ENCODE data around the gene PHAF1. TPM values are rescaled to one million over a fixed set of nuclear protein-coding genes. Genes with fewer than 3 reads are reported as not detected.

The PHAF1 gene
- total and polyA plus RNA-seq, 9 of the 15 experiments (the other 6 are each of a cell fraction or from before 2014, with no cell fraction given): 5.1 to 25.4 (median 13.8) TPM

DNA sequence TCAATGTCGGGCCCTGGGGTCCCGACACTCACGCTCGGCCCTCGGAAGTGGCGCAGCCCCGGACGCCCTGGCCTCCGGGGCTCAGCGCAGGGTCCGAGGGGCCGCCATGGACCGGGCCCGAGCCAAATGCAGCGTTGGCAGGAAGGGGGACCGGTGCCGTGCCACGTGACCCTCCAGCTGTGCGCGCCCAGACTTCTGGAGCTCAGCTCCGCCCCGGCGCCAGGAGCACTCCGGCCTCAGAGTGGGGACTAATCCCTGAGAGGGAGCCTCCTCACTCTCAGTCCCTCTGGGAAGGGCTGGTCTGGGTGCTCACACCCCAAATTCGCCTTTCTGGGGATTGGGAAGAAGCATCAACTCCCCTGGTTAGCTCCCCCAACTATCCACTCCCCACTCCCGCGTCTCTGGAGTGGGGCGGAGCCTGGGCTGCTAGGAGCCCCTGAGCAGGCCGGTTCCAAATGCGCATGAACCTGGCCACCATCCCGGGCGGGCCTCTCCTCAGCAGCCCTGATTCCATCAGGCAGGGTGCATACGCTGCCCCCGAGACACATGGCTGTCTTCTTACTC, 41.2 kb downstream of the PHAF1 start, which contains the start of gene B3GNT9 (continued):
- TF ChIP-seq POLR2G (IDR thresholded peaks at IDR 0.05; ENCODE audit: low read depth, low read length) (peak; percentile 63), FOXK1 (CRISPR knock-in tag; IDR thresholded peaks at IDR 0.05; ENCODE audit: borderline replicate concordance) (no peak), CBFA2T2 (conservative IDR thresholded peaks at IDR 0.05) (0 out of 2 replicates have a peak, but pooled peaks have one; percentile 10), EP300 (IDR thresholded peaks at IDR 0.05; ENCODE audit: low read length) (no peak), SP1 (CRISPR knock-in tag; IDR thresholded peaks at IDR 0.05) (no peak), CHD1 (IDR thresholded peaks at IDR 0.05; ENCODE audit: low read length) (no peak), MTA3 (IDR thresholded peaks at IDR 0.05; ENCODE audit: borderline replicate concordance) (no peak), ZNF253 (CRISPR knock-in tag; conservative IDR thresholded peaks at IDR 0.05) (no peak), MAFF (IDR thresholded peaks at IDR 0.05; ENCODE audit: low read length) (no peak), BRD4 (IDR thresholded peaks at IDR 0.05) (no peak)
- TF ChIP-seq, protein P1, sequence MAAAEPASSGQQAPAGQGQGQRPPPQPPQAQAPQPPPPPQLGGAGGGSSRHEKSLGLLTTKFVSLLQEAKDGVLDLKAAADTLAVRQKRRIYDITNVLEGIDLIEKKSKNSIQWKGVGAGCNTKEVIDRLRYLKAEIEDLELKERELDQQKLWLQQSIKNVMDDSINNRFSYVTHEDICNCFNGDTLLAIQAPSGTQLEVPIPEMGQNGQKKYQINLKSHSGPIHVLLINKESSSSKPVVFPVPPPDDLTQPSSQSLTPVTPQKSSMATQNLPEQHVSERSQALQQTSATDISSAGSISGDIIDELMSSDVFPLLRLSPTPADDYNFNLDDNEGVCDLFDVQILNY (CRISPR knock-in tag; IDR thresholded peaks at IDR 0.05): no peak
- TF ChIP-seq, protein P2, sequence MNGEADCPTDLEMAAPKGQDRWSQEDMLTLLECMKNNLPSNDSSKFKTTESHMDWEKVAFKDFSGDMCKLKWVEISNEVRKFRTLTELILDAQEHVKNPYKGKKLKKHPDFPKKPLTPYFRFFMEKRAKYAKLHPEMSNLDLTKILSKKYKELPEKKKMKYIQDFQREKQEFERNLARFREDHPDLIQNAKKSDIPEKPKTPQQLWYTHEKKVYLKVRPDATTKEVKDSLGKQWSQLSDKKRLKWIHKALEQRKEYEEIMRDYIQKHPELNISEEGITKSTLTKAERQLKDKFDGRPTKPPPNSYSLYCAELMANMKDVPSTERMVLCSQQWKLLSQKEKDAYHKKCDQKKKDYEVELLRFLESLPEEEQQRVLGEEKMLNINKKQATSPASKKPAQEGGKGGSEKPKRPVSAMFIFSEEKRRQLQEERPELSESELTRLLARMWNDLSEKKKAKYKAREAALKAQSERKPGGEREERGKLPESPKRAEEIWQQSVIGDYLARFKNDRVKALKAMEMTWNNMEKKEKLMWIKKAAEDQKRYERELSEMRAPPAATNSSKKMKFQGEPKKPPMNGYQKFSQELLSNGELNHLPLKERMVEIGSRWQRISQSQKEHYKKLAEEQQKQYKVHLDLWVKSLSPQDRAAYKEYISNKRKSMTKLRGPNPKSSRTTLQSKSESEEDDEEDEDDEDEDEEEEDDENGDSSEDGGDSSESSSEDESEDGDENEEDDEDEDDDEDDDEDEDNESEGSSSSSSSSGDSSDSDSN (IDR thresholded peaks at IDR 0.05; ENCODE audit: borderline replicate concordance in 1 of 2, low read depth in 2 of 2, low read length in 2 of 2): no peak
- TF ChIP-seq, protein P3, sequence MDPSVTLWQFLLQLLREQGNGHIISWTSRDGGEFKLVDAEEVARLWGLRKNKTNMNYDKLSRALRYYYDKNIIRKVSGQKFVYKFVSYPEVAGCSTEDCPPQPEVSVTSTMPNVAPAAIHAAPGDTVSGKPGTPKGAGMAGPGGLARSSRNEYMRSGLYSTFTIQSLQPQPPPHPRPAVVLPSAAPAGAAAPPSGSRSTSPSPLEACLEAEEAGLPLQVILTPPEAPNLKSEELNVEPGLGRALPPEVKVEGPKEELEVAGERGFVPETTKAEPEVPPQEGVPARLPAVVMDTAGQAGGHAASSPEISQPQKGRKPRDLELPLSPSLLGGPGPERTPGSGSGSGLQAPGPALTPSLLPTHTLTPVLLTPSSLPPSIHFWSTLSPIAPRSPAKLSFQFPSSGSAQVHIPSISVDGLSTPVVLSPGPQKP (CRISPR knock-in tag; IDR thresholded peaks at IDR 0.05): no peak
- TF ChIP-seq, protein P4, sequence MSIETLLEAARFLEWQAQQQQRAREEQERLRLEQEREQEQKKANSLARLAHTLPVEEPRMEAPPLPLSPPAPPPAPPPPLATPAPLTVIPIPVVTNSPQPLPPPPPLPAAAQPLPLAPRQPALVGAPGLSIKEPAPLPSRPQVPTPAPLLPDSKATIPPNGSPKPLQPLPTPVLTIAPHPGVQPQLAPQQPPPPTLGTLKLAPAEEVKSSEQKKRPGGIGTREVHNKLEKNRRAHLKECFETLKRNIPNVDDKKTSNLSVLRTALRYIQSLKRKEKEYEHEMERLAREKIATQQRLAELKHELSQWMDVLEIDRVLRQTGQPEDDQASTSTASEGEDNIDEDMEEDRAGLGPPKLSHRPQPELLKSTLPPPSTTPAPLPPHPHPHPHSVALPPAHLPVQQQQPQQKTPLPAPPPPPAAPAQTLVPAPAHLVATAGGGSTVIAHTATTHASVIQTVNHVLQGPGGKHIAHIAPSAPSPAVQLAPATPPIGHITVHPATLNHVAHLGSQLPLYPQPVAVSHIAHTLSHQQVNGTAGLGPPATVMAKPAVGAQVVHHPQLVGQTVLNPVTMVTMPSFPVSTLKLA (conservative IDR thresholded peaks at IDR 0.05): peak in 1 of 2 experiments; percentile 55; a peak in 3 of 4 replicates

Measured in K562 (cell line).